ENCODE results near the gene ANKRD53.
A peak's percentile ranks its signal among the peaks of the same experiment; 100 is the strongest.

The ANKRD53 gene

GRCh38 chr2:70944111-70944690 lies 34.2 kb upstream of the ANKRD53 start:
- no peak for DNase-seq

- DNase-seq, result peak in 1 of 4 experiments; percentile 27
Observed at GRCh38 chr2:70946832-70947442, 31.5 kb upstream of the ANKRD53 start.

DNA sequence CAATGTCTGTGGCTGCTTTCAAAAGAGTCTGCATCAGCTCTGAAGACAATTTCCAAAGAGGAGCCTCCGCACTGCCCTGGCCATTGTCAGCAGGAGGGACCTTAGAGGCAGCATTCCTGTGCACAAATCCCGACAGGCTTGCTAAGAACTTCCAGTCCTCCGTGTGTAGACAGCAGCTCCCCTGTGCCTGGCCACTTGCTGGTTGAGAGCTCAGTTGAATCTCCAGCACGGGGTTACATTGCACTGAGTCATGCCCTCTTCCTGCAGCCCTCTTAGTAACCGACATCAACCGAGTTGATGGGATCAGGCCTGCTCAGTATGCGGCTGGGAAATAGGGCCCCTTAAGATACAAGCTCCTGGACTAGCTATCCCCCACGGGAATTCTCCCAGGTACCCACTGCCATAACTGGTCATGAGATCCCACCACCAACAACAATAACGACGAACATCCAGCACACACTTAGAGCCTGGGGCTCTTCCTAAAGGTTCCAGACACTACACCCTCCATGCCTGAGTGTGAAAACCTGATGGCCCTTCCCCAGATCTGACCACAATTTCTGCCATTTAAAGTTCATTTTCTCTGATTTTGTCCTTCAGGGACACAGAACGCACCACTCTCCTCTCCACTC lies 30.8 kb upstream of the ANKRD53 start:
- DNase-seq, result no peak

GRCh38 chr2:70948337-70949003 lies 30.0 kb upstream of the ANKRD53 start:
- DNase-seq, result peak; percentile 27 to 69 (median 59)

- DNase-seq, result no peak
Observed at GRCh38 chr2:70949086-70949485, 29.3 kb upstream of the ANKRD53 start.

DNA sequence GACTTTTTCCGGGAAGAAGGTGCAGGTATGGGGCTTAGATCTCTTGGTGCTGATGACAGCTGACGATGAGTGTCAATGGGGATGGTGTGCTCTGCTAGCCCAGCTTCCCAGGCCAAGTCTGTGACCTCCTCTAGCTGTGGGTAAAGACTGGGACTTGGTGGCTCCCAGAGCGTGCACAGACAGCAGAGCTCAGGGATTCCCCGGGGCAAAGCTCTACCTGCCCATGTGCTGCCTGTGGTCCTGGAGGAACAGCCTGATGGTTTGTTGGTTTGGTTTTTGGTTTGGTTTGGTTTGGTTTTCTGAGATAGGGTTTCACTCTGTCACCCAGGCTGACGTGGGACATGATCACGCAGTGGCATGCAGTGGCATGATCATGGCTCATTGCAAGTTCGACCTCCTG lies 23.5 kb upstream of the ANKRD53 start:
- no peak for DNase-seq

GRCh38 chr2:70956141-70956540 lies 22.3 kb upstream of the ANKRD53 start:
- no peak for DNase-seq

GRCh38 chr2:70957798-70958197 lies 20.6 kb upstream of the ANKRD53 start:
- no peak for DNase-seq

DNA sequence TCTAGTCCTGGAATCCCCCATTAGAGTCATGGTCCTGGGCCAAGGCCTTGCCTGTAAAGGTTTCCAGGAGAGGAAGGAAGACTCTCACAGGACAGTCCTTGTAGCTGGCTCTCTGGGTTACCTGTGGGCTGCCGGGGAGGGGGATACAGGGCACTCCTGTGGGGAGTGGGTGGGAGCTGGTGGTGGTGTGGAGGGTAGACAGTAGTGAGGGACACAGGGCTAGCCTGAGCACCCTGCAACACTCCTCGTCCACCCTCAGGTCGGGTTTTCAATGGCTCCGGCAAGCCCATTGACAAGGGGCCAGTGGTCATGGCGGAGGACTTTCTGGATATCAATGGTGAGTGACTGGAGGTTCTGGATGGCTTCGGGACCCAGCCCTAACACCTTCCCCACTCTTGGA lies 19.7 kb upstream of the ANKRD53 start:
- DNase-seq, result no peak

- DNase-seq, result no peak
Observed at GRCh38 chr2:70959271-70959761, 19.1 kb upstream of the ANKRD53 start.

DNA sequence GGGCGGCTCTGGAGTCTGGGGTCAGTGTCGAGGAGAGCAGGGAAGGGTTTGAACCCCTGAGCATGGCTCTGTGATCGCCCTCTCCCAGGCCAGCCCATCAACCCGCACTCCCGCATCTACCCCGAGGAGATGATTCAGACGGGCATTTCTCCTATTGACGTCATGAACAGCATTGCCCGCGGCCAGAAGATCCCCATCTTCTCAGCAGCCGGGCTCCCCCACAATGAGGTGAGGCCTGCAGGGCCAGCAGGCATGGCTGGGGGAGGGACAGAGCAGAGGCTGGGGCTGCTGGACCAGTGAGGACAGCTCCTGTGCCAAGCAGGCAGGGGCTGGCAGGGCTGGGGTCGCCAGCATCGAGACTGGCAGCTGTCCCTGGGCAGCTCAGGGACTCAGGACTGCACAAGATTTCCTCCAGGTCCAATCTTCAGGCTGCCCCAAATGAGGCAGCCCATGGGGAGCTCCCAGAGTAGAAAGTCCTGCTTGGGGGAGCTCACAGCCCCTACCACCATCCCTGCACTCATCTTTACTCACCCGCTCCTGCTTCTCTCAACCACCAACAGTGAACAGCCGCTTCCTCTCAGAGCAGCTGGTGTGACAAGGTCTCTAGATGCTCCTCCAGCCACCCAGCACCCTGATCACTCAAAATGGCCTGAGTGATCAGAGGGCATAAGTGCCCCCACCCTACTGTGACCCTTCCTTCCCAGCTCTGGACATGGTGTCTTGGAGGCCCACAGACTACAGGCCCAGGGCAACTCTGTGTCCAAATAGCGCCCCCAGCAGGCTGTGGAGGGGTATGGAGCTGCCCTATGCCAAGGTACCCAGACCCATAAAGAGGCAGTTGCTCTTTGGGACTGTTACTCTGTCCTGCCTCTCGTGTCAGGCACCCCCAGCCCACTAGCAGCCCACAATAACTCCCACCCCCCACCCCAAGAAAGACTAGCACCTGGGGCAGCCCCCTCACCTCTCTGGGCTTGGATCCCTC lies 18.3 kb upstream of the ANKRD53 start:
- DNase-seq, result no peak

DNA sequence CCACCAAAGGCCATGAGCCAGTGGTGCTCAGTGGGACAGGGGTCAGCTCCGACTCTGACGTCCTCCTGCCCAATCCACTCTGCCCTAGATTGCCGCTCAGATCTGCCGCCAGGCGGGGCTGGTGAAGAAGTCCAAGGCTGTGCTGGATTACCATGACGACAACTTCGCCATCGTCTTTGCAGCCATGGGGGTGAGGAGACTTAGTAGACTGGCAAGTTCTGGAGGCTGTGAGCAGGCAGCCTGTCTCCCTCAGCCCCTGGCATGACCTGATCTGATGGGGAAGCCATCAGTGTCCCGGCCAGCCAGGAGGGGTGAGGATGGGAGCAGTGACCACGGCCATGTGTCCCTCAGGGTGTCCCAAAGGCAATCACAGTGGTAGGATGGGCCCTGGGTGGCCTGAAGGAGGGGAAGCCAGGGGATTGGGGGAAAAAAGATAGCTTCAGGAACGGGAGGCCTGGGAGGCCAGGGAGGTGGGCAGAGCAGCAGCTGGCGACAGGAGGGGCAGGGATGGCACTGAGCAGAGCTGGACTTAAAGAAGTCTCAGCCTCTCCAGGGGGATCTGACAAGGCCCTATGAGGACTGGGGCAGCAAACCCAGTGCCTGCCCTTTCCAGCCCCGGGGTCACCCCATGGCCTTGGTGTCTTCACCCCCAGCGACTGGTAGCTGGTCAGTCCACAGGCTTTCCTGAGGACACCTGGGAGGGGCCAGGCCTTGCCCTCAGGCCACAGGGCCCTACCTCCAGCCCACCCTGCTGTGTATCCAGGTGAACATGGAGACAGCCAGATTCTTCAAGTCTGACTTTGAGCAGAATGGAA lies 17.4 kb upstream of the ANKRD53 start:
- no peak for DNase-seq

DNA sequence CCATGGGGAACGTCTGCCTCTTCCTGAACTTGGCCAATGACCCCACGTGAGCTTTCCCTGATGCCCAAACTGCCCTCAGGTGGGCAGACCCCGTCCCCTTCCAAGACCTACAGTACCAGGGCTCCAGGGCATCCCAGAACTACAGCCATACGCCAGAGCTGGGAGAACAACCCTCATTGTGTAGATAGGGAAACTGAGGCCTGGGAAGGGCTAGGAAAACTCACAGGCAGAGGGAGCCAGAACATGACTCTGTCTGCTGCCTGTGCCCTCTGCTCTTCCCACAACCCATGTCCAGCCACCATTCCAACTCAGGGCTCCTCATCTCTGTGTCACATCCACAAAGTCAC lies 16.8 kb upstream of the ANKRD53 start:
- no peak for DNase-seq

DNA sequence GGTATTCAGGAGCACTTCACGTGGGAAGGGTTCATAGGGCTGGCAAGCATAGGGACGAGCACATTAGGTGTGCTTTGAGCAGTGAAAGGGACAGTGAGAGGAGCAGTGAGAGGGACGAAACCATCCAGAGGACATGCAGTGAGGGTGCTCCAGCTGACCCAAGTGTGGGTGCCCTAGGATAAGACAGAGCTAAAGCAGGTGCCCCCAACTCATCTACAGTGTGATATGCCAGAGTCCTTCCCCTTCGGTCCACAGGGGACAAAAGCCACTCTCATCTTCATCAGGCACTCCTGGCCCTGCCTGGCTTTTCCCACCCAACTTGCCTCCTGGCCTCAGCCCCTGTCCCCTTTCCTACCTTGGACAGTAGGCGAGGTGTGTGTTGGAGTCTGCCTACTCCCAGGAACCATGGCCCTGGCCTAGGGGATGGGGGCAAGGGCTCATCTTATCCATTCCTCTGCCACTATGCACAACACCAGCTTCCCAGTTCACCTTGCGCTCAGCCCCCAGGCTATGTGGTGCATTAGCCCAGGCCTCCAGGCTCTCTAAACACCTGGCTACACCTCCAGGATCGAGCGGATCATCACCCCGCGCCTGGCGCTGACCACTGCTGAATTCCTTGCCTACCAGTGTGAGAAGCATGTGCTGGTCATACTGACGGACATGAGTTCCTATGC lies 16.1 kb upstream of the ANKRD53 start:
- no peak for DNase-seq

DNA sequence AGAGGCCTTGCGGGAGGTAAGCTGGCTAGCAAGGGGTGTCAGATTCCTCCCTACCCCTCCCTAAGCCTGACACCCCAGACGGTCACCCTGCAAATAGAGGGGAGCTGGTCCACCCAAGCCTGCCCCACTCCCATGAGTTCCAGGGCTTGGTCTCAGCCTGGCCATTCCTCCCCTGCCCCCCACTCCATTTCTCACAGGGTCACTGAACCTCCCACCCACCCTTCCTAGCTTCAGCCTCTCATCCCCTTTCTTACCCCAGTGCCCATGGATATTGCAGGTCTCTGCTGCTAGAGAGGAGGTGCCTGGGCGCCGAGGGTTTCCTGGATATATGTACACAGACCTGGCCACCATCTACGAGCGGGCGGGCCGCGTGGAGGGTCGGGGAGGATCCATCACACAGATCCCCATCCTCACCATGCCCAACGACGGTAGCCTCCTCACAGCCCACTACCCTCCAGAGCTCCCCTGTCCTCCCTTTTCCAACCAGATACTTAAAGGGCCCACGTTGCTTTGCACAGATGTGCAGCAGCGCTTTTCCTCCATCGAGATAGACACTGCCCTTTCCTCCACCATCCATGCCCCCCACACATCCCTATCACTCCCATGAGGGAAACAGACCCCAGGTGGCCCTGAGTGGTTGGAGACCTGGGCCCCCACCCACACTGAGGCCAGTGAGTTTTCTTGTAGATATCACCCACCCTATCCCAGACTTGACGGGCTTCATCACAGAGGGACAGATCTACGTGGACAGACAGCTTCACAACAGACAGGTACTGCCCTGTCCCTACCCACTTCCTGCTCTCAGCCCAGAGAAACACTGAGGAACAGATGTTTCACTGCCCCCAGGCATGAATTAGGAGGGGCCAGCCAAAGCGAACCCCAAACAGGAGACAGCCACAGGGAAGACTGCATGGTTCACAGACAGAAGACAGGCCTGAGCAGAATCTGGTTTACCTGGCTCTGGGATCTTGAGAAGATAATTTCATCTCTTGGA lies 15.2 kb upstream of the ANKRD53 start:
- DNase-seq, result no peak

DNA sequence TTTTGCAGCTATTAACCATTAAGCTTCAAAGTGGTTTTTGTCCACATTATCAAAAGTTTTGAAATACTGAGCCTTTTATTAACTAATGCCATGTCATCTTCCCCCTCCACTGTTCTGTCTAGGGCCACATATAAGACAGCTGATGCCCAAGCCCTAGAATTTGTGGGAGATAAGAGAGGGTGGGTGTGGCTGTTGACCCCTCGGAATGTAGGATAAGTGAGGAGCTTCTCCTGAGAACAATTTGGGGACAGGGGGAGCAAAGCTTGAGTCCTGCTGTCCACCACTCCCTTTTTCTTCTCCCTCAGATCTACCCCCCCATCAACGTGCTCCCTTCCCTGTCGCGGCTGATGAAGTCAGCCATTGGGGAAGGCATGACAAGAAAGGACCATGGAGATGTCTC lies 14.3 kb upstream of the ANKRD53 start:
- no peak for DNase-seq

DNA sequence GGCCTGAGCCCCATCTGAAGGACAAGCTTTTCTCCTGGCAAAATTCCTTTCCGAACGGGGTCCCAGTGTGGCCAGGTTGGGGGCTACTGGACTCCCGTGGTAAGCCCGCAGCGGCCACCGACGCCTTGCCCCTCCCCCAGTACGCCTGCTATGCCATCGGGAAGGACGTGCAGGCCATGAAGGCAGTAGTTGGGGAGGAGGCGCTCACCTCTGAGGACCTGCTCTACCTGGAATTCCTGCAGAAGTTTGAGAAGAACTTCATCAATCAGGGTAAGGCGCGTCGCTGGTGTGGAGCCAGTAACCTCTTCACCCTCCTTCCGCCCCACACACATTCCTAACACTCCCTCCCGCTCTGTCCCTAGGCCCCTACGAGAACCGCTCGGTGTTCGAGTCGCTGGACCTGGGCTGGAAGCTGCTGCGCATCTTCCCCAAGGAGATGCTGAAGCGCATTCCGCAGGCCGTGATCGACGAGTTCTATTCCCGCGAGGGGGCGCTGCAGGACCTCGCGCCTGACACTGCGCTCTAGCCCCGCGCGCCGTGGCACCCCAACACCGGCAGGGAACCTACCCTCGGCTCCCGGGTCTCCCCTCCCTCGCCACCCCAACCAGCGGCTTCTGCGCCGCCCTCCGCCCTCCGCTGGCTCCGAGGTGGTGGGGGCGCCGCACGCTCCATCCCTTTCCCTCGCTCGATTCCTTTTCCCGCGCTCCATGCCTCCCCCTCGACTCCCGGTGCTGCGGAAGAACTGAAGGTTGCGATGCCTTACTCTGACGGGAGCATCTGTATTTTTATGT lies 13.6 kb upstream of the ANKRD53 start:
- DNase-seq, result peak; percentile 57 to 79 (median 72)

DNA sequence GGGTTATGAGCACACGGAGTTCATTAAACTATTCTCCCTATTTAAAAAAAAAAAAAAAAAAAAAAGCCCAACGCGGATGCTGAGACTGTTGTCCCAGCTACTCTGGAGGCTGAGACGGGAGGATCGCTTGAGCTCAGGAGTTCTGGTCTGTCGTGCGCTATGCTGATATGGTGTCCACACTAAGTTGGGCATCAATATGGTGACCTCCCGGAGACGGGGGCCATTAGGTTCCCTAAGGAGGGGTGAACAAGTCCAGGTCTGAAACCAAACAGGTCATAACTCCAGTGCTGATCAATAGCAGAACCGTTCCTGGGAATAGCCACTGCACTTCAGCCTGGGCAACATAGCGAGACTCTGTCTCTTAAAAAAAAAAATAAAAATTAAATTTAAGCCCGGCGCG lies 12.9 kb upstream of the ANKRD53 start:
- DNase-seq, result no peak

DNA sequence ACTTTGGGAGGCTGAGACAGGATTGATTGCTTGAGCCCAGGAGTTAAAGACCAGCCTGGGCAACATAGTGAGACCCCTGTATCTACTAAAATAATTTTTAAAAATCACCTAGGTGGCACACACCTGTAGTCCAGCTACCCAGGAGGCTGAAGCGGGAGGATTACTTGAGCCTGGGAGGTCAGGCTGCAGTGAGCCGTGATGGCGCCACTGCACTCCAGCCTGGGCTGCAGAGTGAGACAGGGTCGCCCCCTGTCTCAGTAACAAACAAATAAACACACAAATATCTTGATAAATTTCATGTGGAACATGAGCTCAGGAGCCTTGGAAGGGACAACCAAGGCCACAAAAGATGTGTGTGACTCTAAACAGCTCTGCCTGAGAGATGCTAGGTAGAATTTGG lies 11.7 kb upstream of the ANKRD53 start:
- DNase-seq, result no peak

All from activated naive CD4-positive, alpha-beta T cell (primary cell).